HG02623 (cell line): ENCODE data around the gene PEX19.

Experiments
- ATAC-seq: cut with Tn5 transposase; IDR thresholded peaks from one replicate; pipeline ENCODE4 v1.9.1; 2021; ENCODE audit warnings: moderate library complexity; ENCODE audit not compliant: unreplicated experiment

Gene PEX19

GRCh38 chr1:160277987-160278386 lies 6.9 kb downstream of the PEX19 start:
- ATAC-seq, result no peak

GRCh38 chr1:160277330-160277729 lies 7.6 kb downstream of the PEX19 start:
- no peak for ATAC-seq

- no peak for ATAC-seq
Measured at GRCh38 chr1:160271025-160271424, 13.9 kb downstream of the PEX19 start.

GRCh38 chr1:160267284-160267991 lies 17.5 kb downstream of the PEX19 start:
- no peak for ATAC-seq

- no peak for ATAC-seq
Measured at GRCh38 chr1:160264795-160265307, 20.1 kb downstream of the PEX19 start.

- peak; percentile 86 for ATAC-seq
Measured at GRCh38 chr1:160261893-160262794, 22.8 kb downstream of the PEX19 start, which contains the start of gene DCAF8. DCAF8 (minus strand) TSS chr1:160262549; CDS start chr1:160244008, 18,541 bp downstream.

GRCh38 chr1:160261556-160261892 lies 23.4 kb downstream of the PEX19 start:
- ATAC-seq, result peak; percentile 23

GRCh38 chr1:160260406-160261382 lies 24.2 kb downstream of the PEX19 start:
- no peak for ATAC-seq

GRCh38 chr1:160258177-160258798 lies 26.6 kb downstream of the PEX19 start:
- no peak for ATAC-seq

- no peak for ATAC-seq
Measured at GRCh38 chr1:160257411-160258015, 27.4 kb downstream of the PEX19 start.

GRCh38 chr1:160256396-160257046 lies 28.4 kb downstream of the PEX19 start:
- ATAC-seq, result no peak

- ATAC-seq, result no peak
Measured at GRCh38 chr1:160255781-160256300, 29.1 kb downstream of the PEX19 start.

- ATAC-seq, result no peak
Measured at GRCh38 chr1:160251687-160252526, 33.0 kb downstream of the PEX19 start.

- ATAC-seq, result no peak
Measured at GRCh38 chr1:160251011-160251410, 33.9 kb downstream of the PEX19 start.

- ATAC-seq, result no peak
Measured at GRCh38 chr1:160247053-160247452, 37.9 kb downstream of the PEX19 start.

GRCh38 chr1:160245434-160245833 lies 39.5 kb downstream of the PEX19 start:
- no peak for ATAC-seq

- ATAC-seq, result no peak
Measured at GRCh38 chr1:160244209-160244608, 40.7 kb downstream of the PEX19 start.

- no peak for ATAC-seq
Measured at GRCh38 chr1:160243767-160244166, 41.2 kb downstream of the PEX19 start.
